ENCODE results near the gene ANKRD29.

DNA sequence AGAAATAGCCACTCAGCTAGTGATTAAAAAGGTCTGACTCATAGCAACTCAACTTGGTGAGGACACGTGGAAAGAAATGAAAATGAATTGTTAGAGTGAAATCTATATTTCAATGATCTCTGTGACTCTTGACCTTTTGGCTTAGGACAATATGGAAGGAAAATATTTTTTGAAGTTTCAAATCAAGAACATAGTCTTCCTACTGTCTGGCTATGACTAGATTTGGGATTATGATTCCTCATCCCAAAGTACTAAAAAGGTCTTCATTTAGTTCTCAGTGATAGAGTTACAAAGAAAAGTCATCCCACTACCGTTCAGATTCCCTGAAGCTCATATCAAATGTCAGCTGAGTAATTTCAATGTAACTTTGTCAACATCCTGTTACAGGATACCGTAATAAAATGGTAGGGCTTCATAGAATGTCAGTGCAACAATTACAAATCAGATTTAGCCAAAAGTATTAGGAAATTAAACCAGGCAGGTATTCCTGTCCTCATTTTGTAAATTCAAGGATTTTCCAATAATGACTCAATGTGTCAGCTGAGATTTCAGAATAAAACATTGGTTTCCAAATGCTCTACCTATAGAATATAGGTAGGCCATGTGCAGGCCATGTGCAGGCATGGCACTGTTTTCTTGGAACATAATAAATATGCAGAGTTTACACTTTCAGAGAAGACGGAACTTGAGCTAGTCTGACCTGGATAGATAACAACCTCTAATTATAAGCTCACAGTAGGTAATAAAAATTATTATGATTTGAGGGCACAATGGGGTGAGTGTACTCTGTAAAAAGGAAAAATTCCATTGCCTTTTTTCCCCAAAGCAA lies 36.0 kb downstream of the ANKRD29 start:
- TF ChIP-seq CTCF (IDR thresholded peaks at IDR 0.05): no peak
- no peak for TF ChIP-seq EP300 (IDR thresholded peaks at IDR 0.05)
